Measurements from ENCODE around the gene AOPEP.

DNA sequence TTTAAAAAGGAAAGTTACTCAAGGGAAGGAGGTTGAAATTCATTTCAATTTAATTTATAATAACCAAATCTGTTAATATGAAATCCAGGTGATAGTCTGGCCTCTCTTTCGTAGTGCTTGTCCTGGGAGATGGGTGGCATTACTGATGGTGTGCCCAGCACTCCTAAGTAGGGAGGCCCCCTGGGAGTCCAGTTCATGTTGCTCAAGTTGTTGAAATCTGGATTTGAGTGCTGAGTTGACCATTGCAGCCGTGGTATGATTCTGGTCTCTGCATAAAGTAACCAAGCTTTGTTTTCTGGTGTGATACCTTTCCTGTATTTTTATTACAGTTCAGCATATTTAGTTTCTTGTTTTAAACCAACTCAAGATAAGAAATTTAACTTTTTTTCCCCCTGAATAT is 303.2 kb downstream of the AOPEP start:
- TF ChIP-seq, protein P1, sequence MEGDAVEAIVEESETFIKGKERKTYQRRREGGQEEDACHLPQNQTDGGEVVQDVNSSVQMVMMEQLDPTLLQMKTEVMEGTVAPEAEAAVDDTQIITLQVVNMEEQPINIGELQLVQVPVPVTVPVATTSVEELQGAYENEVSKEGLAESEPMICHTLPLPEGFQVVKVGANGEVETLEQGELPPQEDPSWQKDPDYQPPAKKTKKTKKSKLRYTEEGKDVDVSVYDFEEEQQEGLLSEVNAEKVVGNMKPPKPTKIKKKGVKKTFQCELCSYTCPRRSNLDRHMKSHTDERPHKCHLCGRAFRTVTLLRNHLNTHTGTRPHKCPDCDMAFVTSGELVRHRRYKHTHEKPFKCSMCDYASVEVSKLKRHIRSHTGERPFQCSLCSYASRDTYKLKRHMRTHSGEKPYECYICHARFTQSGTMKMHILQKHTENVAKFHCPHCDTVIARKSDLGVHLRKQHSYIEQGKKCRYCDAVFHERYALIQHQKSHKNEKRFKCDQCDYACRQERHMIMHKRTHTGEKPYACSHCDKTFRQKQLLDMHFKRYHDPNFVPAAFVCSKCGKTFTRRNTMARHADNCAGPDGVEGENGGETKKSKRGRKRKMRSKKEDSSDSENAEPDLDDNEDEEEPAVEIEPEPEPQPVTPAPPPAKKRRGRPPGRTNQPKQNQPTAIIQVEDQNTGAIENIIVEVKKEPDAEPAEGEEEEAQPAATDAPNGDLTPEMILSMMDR (conservative IDR thresholded peaks at IDR 0.05 in 1 of 2, IDR thresholded peaks at IDR 0.05 in 1 of 2; ENCODE audit: extremely low read depth in 1 of 2, insufficient read depth in 1 of 2, low read depth in 1 of 2, low read length in 2 of 2) = no peak
- no peak for TF ChIP-seq EZH2 (IDR thresholded peaks at IDR 0.05; ENCODE audit: borderline replicate concordance, low read length)

Measured in mammary epithelial cell (primary cell).